Neural progenitor cell (in vitro differentiated cells): ENCODE measurements around the gene HEPACAM.

Experiments
- EZH2phosphoT487 ChIP-seq: fragments of 200-600 bp; sonication (generic); IDR thresholded peaks from 2 replicates; pipeline ENCODE4 v1.6.1; 2017; ENCODE audit warnings: antibody characterized with exemption
- TF ChIP-seq, protein P1 (sequence below): fragments of 200-600 bp; sonication (generic); IDR thresholded peaks from 2 replicates; pipeline ENCODE4 v1.5.1; 2017; ENCODE audit warnings: antibody characterized with exemption, mild to moderate bottlenecking

DNA sequence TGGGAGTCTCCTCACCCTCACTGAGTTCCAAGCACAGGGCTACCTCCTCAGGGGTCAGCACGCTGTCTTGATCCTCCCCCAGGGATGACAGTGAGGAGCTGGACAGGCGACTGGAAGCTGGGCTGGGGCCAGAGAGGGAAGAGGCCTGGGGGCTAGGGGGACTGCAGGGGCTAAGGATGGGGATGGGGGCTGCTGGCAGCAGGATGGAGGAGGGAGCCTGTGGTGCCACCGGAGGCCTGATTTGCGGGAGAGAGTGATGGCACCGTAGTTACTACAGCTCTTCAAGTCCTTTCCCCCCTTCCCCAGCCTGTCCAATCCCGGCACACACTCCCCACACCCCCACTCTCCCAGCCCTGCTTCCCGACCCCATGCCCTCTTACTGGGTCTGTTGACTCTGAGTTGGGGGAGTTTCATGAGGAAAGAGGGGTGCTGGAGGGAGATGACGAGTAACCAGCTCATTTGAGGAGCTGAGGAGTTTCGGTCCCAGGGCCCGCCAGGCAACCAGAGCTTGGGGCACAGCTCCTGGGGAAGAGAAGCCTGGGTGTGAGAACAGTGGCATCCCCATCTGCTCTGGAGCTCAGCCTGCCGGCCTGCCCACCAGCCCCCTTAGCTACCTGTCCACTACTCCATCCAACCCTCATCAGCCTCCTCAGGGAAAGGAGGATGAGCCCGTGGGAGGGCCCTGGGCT is 48.7 kb downstream of the HEPACAM start:
- TF ChIP-seq, protein P1, sequence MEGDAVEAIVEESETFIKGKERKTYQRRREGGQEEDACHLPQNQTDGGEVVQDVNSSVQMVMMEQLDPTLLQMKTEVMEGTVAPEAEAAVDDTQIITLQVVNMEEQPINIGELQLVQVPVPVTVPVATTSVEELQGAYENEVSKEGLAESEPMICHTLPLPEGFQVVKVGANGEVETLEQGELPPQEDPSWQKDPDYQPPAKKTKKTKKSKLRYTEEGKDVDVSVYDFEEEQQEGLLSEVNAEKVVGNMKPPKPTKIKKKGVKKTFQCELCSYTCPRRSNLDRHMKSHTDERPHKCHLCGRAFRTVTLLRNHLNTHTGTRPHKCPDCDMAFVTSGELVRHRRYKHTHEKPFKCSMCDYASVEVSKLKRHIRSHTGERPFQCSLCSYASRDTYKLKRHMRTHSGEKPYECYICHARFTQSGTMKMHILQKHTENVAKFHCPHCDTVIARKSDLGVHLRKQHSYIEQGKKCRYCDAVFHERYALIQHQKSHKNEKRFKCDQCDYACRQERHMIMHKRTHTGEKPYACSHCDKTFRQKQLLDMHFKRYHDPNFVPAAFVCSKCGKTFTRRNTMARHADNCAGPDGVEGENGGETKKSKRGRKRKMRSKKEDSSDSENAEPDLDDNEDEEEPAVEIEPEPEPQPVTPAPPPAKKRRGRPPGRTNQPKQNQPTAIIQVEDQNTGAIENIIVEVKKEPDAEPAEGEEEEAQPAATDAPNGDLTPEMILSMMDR: no peak
- TF ChIP-seq EZH2phosphoT487: no peak
